Right lobe of liver (tissue), 6 donors: ENCODE results near the gene CIAO2B. TPM values are rescaled to one million over a fixed set of nuclear protein-coding genes. Genes with fewer than 3 reads are reported as not detected.

ENCODE experiments used
- ATAC-seq, 4 donors: fragments of 200-7000 bp; cut with Tn5 transposase; one replicate each; pipeline ENCODE4 v1.9.1; 2020; ENCODE audit warnings: mild to moderate bottlenecking in 4 of 4, moderate library complexity in 4 of 4
- DNase-seq, 3 donors: peaks; one replicate each; pipeline ENCODE4 v3.0.0-alpha.2; 2020
- H3K27ac ChIP-seq, 3 donors: fragments of 200-600 bp; one replicate each; pipeline ENCODE4 v1.8.0; 2022
- H3K27me3 ChIP-seq, 2 donors: fragments of 200-600 bp; one replicate each; pipeline ENCODE4 v1.8.0; 2022
- H3K36me3 ChIP-seq, 4 donors: fragments of 200-600 bp; sonication (generic) in 1 of 4; one replicate each; pipeline versions ENCODE4 v1.5.1 to v1.8.0; 2017 to 2022; ENCODE audit warnings: control low read depth in 1 of 4
- H3K4me1 ChIP-seq, 4 donors: fragments of 200-600 bp; sonication (generic) in 1 of 4; one replicate each; pipeline versions ENCODE4 v1.5.1 to v1.8.0; 2017 to 2022; ENCODE audit warnings: control low read depth in 1 of 4
- H3K4me3 ChIP-seq, 3 donors: fragments of 200-600 bp; one replicate each; pipeline ENCODE4 v1.8.0; 2022
- H3K9me3 ChIP-seq, 4 donors: fragments of 200-600 bp; sonication (generic) in 1 of 4; one replicate each; pipeline versions ENCODE4 v1.5.1 to v1.8.0; 2017 to 2022; ENCODE audit warnings: control low read depth in 1 of 4
- POLR2A ChIP-seq: fragments of 450-650 bp; IDR thresholded peaks from one replicate; pipeline ENCODE4 v1.6.1; 2017; ENCODE audit warnings: antibody characterized with exemption, mild to moderate bottlenecking
- WGBS: methylation state at CpG from one replicate; pipeline ENCODE4 v1.1.6; 2018; ENCODE audit warnings: low coverage, low lambda C conversion rate; ENCODE audit not compliant: insufficient coverage; ENCODE audit errors: missing lambda C conversion rate; 5-methylcytosine and 5-hydroxymethylcytosine counted together
- intact Hi-C, 2 donors: fragments of 100-400 bp; cut with DNase I; formaldehyde crosslinking; loops; one replicate each; pipeline versions ENCODE4 v1.11.2 to v1.14.1; 2022
- total RNA-seq, 6 experiments: library from RNA; depleted of rRNA in 2 of 6; stranded (reverse); fragments of >200 nt in 2 of 6; fragmentation: NEBNext Ultra II Directional in 3 of 6; extraction: Animal tissue kit (Norgen Biotek cat#: 25700) in 3 of 6; gene quantifications; one replicate each; pipeline versions ENCODE4 v1.1.0 to v1.2.4, GENCODE V29; 2016 to 2023
- TF ChIP-seq, protein P1 (sequence below), 4 donors: fragments of 200-600 bp in 3 of 4; fragments of 450-650 bp in 1 of 4; IDR thresholded peaks; one replicate each; pipeline versions ENCODE4 v1.5.1 to v1.8.0; 2016 to 2022; ENCODE audit warnings: antibody characterized with exemption in 4 of 4, mild to moderate bottlenecking in 2 of 4
- donor health status: DM: no; HTN: yes; CAD: no.
- donor health status: DM: no; HTN: no; CAD: no.
- donor health status: DM: no; HTN: no; CAD: no.
- donor health status: DM: no; HTN: yes; CAD: no.
- donor health status: DM: no; HTN: yes; CAD: no.

The CIAO2B gene
- total RNA-seq, 6 experiments from 2014 or later, result 40.6 to 111 (median 47.4) TPM

DNA sequence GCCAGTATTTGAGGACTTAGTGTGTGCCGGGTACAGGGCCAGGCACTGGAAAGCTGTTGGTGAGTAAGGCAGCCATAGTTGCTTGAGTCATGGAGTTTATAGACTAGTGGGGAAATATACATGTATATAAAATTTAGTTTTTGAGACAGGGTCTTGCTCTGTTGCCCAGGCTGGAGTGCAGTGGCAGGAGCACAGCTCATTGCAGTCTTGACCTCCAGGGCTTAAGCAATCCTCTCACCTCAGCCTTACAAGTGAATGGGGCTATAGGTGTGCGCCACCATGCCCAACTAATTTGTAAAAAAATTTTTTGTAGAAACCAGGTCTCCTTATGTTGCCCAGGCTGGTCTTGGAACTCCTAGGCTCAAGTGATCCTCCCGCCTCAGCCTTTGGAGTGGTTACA lies 51.5 kb downstream of the CIAO2B start:
- Histone ChIP-seq H3K4me1 (peaks cover 0 to 22% (median 0%) of the 10 kb centered on the region in 4 donors), H3K4me3 (no peak overlapping the region), H3K36me3 (peaks cover 0 to 28% (median 2%) of the 10 kb centered on the region in 4 donors), H3K9me3 (no peaks in the 10 kb centered on the region), H3K27ac (no peak overlapping the region), H3K27me3 (no peaks in the 10 kb centered on the region)
- TF ChIP-seq POLR2A, result no peak
- TF ChIP-seq, protein P1, sequence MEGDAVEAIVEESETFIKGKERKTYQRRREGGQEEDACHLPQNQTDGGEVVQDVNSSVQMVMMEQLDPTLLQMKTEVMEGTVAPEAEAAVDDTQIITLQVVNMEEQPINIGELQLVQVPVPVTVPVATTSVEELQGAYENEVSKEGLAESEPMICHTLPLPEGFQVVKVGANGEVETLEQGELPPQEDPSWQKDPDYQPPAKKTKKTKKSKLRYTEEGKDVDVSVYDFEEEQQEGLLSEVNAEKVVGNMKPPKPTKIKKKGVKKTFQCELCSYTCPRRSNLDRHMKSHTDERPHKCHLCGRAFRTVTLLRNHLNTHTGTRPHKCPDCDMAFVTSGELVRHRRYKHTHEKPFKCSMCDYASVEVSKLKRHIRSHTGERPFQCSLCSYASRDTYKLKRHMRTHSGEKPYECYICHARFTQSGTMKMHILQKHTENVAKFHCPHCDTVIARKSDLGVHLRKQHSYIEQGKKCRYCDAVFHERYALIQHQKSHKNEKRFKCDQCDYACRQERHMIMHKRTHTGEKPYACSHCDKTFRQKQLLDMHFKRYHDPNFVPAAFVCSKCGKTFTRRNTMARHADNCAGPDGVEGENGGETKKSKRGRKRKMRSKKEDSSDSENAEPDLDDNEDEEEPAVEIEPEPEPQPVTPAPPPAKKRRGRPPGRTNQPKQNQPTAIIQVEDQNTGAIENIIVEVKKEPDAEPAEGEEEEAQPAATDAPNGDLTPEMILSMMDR (IDR thresholded peaks at IDR 0.05), result no peak
- DNase-seq, result no peak
- 96% methylated on average over 2 of the region's 3 CpGs for WGBS
- intact Hi-C loops, result no loop called here
- ATAC-seq, result no peak

Other genes starting within 250 kb of the CIAO2B start
- gene CMTM4, start 237.7 kb downstream of the CIAO2B start, total RNA-seq, result 10 to 100 TPM in 2 of 6 experiments, 1 to 10 TPM in 4; 5.1 to 14.8 (median 8.0) TPM
- 10 to 100 TPM; 30.5 to 44.1 (median 37.9) TPM for gene DYNC1LI2, start 182.8 kb downstream of the CIAO2B start, total RNA-seq
- not detected for gene TERB1, start 132.8 kb downstream of the CIAO2B start, total RNA-seq
- gene NAE1, start 103.4 kb downstream of the CIAO2B start, total RNA-seq, result 10 to 100 TPM; 16.4 to 22.7 (median 20.2) TPM
- gene CA7, start 90.0 kb downstream of the CIAO2B start, total RNA-seq, result not detected
- 10 to 100 TPM in 3 of 6 experiments, 1 to 10 TPM in 3; 5.1 to 15.5 (median 10.8) TPM for gene PDP2, start 53.9 kb downstream of the CIAO2B start, total RNA-seq
- under 1 TPM in 4 of 6 experiments, not detected in 2; 0.07 to 0.47 (median 0.22) TPM for gene CDH16, start 15.5 kb downstream of the CIAO2B start, total RNA-seq
- gene RRAD, start 8.9 kb downstream of the CIAO2B start, total RNA-seq, result 1 to 10 TPM in 3 of 6 experiments, under 1 TPM in 2, not detected in 1; 0.51 to 7.7 (median 3.0) TPM
- gene CES2, start 1.1 kb upstream of the CIAO2B start, total RNA-seq, result 100 to 1,000 TPM; 226 to 357 (median 263) TPM
- gene CES3, start 26.9 kb upstream of the CIAO2B start, total RNA-seq, result 10 to 100 TPM; 19.1 to 82.4 (median 35.9) TPM
- gene CES4A, start 54.2 kb upstream of the CIAO2B start, total RNA-seq, result 10 to 100 TPM in 4 of 6 experiments, 1 to 10 TPM in 2; 5.2 to 54.7 (median 15.3) TPM
- gene CBFB, start 94.7 kb upstream of the CIAO2B start, total RNA-seq, result 10 to 100 TPM in 5 of 6 experiments, 1 to 10 TPM in 1; 7.9 to 23.3 (median 18.9) TPM
- gene PHAF1, start 175.5 kb upstream of the CIAO2B start, total RNA-seq, result 10 to 100 TPM; 22.3 to 45.1 (median 32.4) TPM
- gene B3GNT9, start 216.6 kb upstream of the CIAO2B start, total RNA-seq, result 1 to 10 TPM in 5 of 6 experiments, under 1 TPM in 1; 0.95 to 3.9 (median 1.7) TPM
- 10 to 100 TPM in 4 of 6 experiments, 1 to 10 TPM in 2; 9.5 to 16.3 (median 10.6) TPM for gene TRADD, start 225.5 kb upstream of the CIAO2B start, total RNA-seq
- 10 to 100 TPM in 4 of 6 experiments, 1 to 10 TPM in 2; 6.1 to 15.0 (median 11.6) TPM for gene FBXL8, start 225.6 kb upstream of the CIAO2B start, total RNA-seq
- 10 to 100 TPM; 10.4 to 44.1 (median 30.1) TPM for gene HSF4, start 230.3 kb upstream of the CIAO2B start, total RNA-seq
- gene NOL3, start 236.1 kb upstream of the CIAO2B start, total RNA-seq, result 10 to 100 TPM; 21.5 to 44.3 (median 28.1) TPM
- gene MATCAP1, start 249.6 kb upstream of the CIAO2B start, total RNA-seq, result 10 to 100 TPM in 2 of 6 experiments, 1 to 10 TPM in 4; 3.5 to 13.8 (median 9.3) TPM